Parathyroid adenoma (tissue), 2 donors: ENCODE data around the gene E2F3.

Source experiments
- H2AFZ ChIP-seq: fragments of 300-600 bp; sonication (generic); one replicate; pipeline ENCODE4 v1.7.0; 2017; ENCODE audit warnings: antibody characterized with exemption, mild to moderate bottlenecking
- H3K27ac ChIP-seq: fragments of 300-600 bp; sonication (generic); one replicate; pipeline ENCODE4 v1.7.0; 2017
- H3K27me3 ChIP-seq: fragments of 300-600 bp; sonication (generic); one replicate; pipeline ENCODE4 v1.7.0; 2017; ENCODE audit warnings: low read length; ENCODE audit not compliant: control insufficient read depth, insufficient read depth
- H3K36me3 ChIP-seq: fragments of 300-600 bp; sonication (generic); one replicate; pipeline ENCODE4 v1.7.0; 2017; ENCODE audit warnings: low read length; ENCODE audit not compliant: control insufficient read depth, insufficient read depth
- H3K4me1 ChIP-seq: fragments of 300-600 bp; sonication (generic); one replicate; pipeline ENCODE4 v1.7.0; 2017; ENCODE audit warnings: control low read depth
- H3K4me2 ChIP-seq: fragments of 300-600 bp; sonication (generic); one replicate; pipeline ENCODE4 v1.7.0; 2017; ENCODE audit warnings: low read length
- H3K4me3 ChIP-seq: fragments of 300-600 bp; sonication (generic); one replicate; pipeline ENCODE4 v1.7.0; 2017; ENCODE audit warnings: low read depth, low read length
- H3K79me2 ChIP-seq: fragments of 300-600 bp; sonication (generic); one replicate; pipeline ENCODE4 v1.7.0; 2017; ENCODE audit warnings: control low read depth
- H3K9ac ChIP-seq: fragments of 300-600 bp; sonication (generic); one replicate; pipeline ENCODE4 v1.7.0; 2017; ENCODE audit warnings: mild to moderate bottlenecking
- H3K9me3 ChIP-seq: fragments of 300-600 bp; sonication (generic); one replicate; pipeline ENCODE4 v1.7.0; 2017; ENCODE audit warnings: low read length; ENCODE audit not compliant: control insufficient read depth
- CTCF ChIP-seq: fragments of 300-600 bp; sonication (generic); IDR thresholded peaks from one replicate; pipeline ENCODE4 v1.7.0; 2017; ENCODE audit warnings: antibody characterized with exemption, mild to moderate bottlenecking
- donor health status: primary hyperparathyroidism.

The E2F3 gene

DNA sequence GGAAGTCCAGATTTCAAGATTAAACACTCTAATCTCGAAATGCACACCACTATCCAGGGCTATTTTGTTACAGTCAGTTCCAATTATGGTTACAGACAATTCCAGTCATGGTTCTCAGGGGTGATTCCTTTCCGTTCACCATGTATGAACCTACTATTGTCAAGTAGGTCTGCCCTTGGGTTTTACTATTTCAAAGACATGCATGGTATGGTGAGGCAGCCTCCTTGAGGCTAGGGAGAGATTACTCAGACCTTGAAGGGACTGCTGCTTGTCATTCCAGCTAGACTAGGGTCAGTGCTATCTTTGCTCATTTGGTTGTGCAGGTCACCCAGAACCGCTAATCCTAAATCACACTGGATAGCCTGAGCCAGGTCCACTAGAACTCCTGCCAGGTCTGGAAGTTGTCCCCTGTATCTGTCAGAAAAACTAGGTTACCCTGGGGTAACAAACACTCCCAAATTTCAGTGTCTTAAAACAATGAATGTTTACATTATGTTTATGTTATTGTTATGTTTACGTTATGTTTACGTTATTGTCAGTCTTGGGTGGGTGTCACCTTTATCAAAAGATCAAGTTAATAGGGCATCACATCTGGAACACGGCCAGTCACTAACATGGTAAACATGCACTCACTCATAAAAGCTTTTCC lies 41.1 kb upstream of the E2F3 start:
- H3K4me3 ChIP-seq = no peak overlapping the region
- no peak overlapping the region for H2AFZ ChIP-seq
- H3K27ac ChIP-seq = no peak overlapping the region
- H3K79me2 ChIP-seq = no peaks in the 10 kb centered on the region
- H3K4me1 ChIP-seq = no peaks in the 10 kb centered on the region
- H3K36me3 ChIP-seq = no peaks in the 10 kb centered on the region
- no peaks in the 10 kb centered on the region for H3K9me3 ChIP-seq
- TF ChIP-seq CTCF = no peak
- no peak overlapping the region for H3K4me2 ChIP-seq
- no peaks in the 10 kb centered on the region for H3K27me3 ChIP-seq
- no peak overlapping the region for H3K9ac ChIP-seq

DNA sequence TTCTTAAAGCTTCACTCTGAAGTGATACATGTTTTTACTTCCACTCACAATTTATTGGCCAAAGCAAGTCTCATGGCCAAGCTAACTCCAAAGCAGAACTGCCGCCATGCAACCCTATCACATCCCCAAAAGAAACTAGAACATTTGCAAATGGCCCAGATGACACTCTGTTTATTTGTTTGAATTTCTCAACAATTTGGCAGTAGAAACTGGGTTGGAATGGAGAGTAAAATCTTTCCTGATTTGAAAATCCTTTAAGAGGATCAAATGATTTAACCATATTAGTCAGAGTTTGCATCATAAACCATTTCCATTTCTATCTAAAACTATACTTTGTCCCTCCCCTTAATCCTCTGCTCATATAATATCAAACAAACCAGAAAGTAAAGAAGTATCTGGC lies 39.1 kb upstream of the E2F3 start:
- Histone ChIP-seq H3K9ac (no peak overlapping the region), H3K79me2 (no peaks in the 10 kb centered on the region), H3K27me3 (no peaks in the 10 kb centered on the region), H3K36me3 (no peaks in the 10 kb centered on the region), H3K4me3 (no peak overlapping the region), H3K4me2 (no peak overlapping the region), H2AFZ (no peak overlapping the region), H3K4me1 (no peaks in the 10 kb centered on the region), H3K27ac (no peak overlapping the region), H3K9me3 (no peaks in the 10 kb centered on the region)
- no peak for TF ChIP-seq CTCF

- Histone ChIP-seq H3K79me2 (no peaks in the 10 kb centered on the region), H3K4me3 (no peak overlapping the region), H3K9ac (no peak overlapping the region), H3K9me3 (no peaks in the 10 kb centered on the region), H3K36me3 (no peaks in the 10 kb centered on the region), H3K4me2 (no peak overlapping the region), H3K4me1 (no peaks in the 10 kb centered on the region), H3K27me3 (no peaks in the 10 kb centered on the region), H2AFZ (no peak overlapping the region), H3K27ac (no peak overlapping the region)
- TF ChIP-seq CTCF = no peak
Observed at GRCh38 chr6:20364327-20364726, 37.4 kb upstream of the E2F3 start.

DNA sequence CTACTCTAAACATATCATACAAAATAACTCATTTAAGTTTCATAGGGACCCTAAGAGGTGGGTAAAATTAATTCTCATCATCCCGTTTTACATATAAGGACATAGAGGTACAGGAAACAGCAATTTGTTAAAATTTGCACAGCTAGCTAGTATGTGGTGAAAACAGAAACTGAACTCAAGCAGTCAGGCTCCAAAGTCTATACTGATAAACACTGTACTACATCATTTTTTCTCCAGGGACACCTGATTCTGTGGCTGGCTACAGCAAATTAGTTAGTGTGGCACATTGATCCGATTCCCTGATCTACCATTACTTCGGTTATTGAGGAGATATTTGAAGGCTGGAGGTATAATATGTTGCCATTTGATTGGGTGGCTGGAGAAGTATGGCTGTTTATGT lies 36.2 kb upstream of the E2F3 start:
- TF ChIP-seq CTCF = no peak
- H3K27ac ChIP-seq = no peak overlapping the region
- no peak overlapping the region for H3K9ac ChIP-seq
- no peak overlapping the region for H2AFZ ChIP-seq
- H3K4me2 ChIP-seq = no peak overlapping the region
- H3K4me3 ChIP-seq = no peak overlapping the region
- H3K9me3 ChIP-seq = no peaks in the 10 kb centered on the region
- H3K79me2 ChIP-seq = no peaks in the 10 kb centered on the region
- H3K4me1 ChIP-seq = no peaks in the 10 kb centered on the region
- H3K27me3 ChIP-seq = no peaks in the 10 kb centered on the region
- H3K36me3 ChIP-seq = no peaks in the 10 kb centered on the region
